Kidney (tissue), 14 donors: ENCODE data around the gene ECM1. TPM values are rescaled to one million over a fixed set of nuclear protein-coding genes. Genes with fewer than 3 reads are reported as not detected.

ENCODE experiments used
- DNase-seq, 5 donors: peaks; one replicate each; pipeline ENCODE4 v3.0.0-alpha.2; 2013 to 2020
- FAIRE-seq: peaks from 2 replicates; lab custom pipeline; 2012; peaks lifted over from hg19 to GRCh38; lab: Jason Lieb, UNC
- H3K27ac ChIP-seq, 2 donors: one replicate each; pipeline ENCODE4 v1.7.0; 2013; ENCODE audit warnings: low read depth in 2 of 2, low read length in 2 of 2, inconsistent platforms in 1 of 2
- H3K27me3 ChIP-seq: one replicate; pipeline ENCODE4 v1.7.1; 2013; ENCODE audit warnings: low read length, inconsistent platforms; ENCODE audit not compliant: control insufficient read depth, insufficient read depth
- H3K36me3 ChIP-seq, 3 donors: one replicate each; pipeline versions ENCODE4 v1.7.0 to v1.7.1; 2013; ENCODE audit warnings: low read length in 3 of 3, control low read depth in 1 of 3, inconsistent platforms in 1 of 3; ENCODE audit not compliant: insufficient read depth in 3 of 3, control insufficient read depth in 2 of 3
- H3K4me1 ChIP-seq, 3 donors: one replicate each; pipeline versions ENCODE4 v1.7.0 to v1.7.1; 2013; ENCODE audit warnings: low read length in 3 of 3, inconsistent platforms in 1 of 3, low read depth in 1 of 3; ENCODE audit not compliant: control insufficient read depth in 2 of 3, insufficient read depth in 2 of 3
- H3K4me3 ChIP-seq, 3 donors: one replicate each; pipeline versions ENCODE4 v1.7.0 to v1.8.1; 2013; ENCODE audit warnings: low read length in 3 of 3, control low read depth in 1 of 3, inconsistent platforms in 1 of 3
- H3K9ac ChIP-seq, 3 donors: one replicate each; pipeline versions ENCODE4 v1.7.0 to v1.7.1; 2013; ENCODE audit warnings: low read length in 3 of 3, control low read depth in 1 of 3, inconsistent platforms in 1 of 3
- H3K9me3 ChIP-seq, 3 donors: one replicate each; pipeline versions ENCODE4 v1.7.0 to v1.7.1; 2013; ENCODE audit warnings: low read length in 3 of 3, control low read depth in 1 of 3, inconsistent platforms in 1 of 3; ENCODE audit not compliant: control insufficient read depth in 2 of 3, insufficient read depth in 1 of 3
- CTCF ChIP-seq: IDR thresholded peaks from 3 replicates; pipeline ENCODE4 v1.5.1; 2012; ENCODE audit warnings: mild to moderate bottlenecking, moderate library complexity, borderline replicate concordance; ENCODE audit not compliant: insufficient read depth; ENCODE audit errors: extremely low read depth
- intact Hi-C: fragments of 100-400 bp; cut with DNase I; formaldehyde crosslinking; loops from one replicate; pipeline ENCODE4 v1.11.1; 2022
- polyA plus RNA-seq: library from polyadenylated mRNA; stranded (reverse); fragments of 350-450 nt; fragmentation: Illumina TruSeq; extraction: RNeasy Lipid Tissue Mini Kit (QIAGEN cat#74804); gene quantifications from one replicate; pipeline ENCODE4 v1.2.3, GENCODE V29; 2014; ENCODE audit warnings: low read depth, low replicate concordance; ENCODE audit not compliant: insufficient read depth
- total RNA-seq: library from RNA; stranded (reverse); fragmentation: NEBNext Ultra II Directional; extraction: Animal tissue kit (Norgen Biotek cat#: 25700); gene quantifications from one replicate; pipeline ENCODE4 v1.2.1, GENCODE V29; 2021
- donor health status: control.
- donor health status: control.
- donor health status: control.
- donor health status: control.
- donor health status: control.
- donor health status: DM: yes; HTN: yes; CAD: no.
- donor health status: Normal renal cell carcinoma (clear cell type).

ECM1 gene
- total and polyA plus RNA-seq, 2 donors from 2014 or later = 9.2 to 36.4 TPM

DNA sequence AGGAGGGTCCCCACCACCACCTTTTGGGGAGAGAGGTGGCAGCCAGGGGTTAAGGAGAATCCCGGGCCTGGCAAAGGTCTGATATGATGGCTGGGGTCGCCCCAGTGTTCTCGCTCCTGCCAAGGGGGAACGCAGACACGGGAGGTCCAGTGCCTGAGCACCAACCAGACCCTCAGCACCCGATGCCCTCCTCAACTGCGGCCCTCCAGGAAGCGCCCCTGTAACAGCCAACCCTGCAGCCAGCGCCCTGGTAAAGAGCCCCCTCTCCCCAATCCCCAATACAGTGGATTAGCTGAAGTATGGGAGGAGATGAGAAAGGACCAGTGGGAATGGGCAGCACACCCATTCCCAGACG is 51.7 kb downstream of the ECM1 start:
- Histone ChIP-seq H3K36me3 (peaks cover 4 to 5% (median 4%) of the 10 kb centered on the region in 3 donors), H3K4me3 (no peak overlapping the region), H3K27ac (no peak overlapping the region), H3K27me3 (no peaks in the 10 kb centered on the region), H3K4me1 (peaks cover 3 to 39% (median 37%) of the 10 kb centered on the region in 3 donors), H3K9ac (peak overlapping the region in 2 of 3 donors; percentile 75 to 99), H3K9me3 (no peaks in the 10 kb centered on the region)
- TF ChIP-seq CTCF = no peak
- DNase-seq (no peak), FAIRE-seq (no peak)
- intact Hi-C loops = no loop called here

- Histone ChIP-seq H3K4me1 (peaks cover 3 to 43% (median 41%) of the 10 kb centered on the region in 3 donors), H3K36me3 (peaks cover 4 to 5% (median 4%) of the 10 kb centered on the region in 3 donors), H3K9ac (peak overlapping the region in 2 of 3 donors; percentile 75 to 99), H3K4me3 (peak overlapping the region in 2 of 3 donors; percentile 74 to 85), H3K9me3 (no peaks in the 10 kb centered on the region), H3K27me3 (no peaks in the 10 kb centered on the region), H3K27ac (peak overlapping the region; percentile 100)
- TF ChIP-seq CTCF = peak; percentile 90
- FAIRE-seq (no peak), DNase-seq (peak; percentile 77 to 89 (median 84))
- intact Hi-C loops = no loop called here
These were observed 52.1 kb downstream of the ECM1 start for GRCh38 chr1:150560011-150560438.

DNA sequence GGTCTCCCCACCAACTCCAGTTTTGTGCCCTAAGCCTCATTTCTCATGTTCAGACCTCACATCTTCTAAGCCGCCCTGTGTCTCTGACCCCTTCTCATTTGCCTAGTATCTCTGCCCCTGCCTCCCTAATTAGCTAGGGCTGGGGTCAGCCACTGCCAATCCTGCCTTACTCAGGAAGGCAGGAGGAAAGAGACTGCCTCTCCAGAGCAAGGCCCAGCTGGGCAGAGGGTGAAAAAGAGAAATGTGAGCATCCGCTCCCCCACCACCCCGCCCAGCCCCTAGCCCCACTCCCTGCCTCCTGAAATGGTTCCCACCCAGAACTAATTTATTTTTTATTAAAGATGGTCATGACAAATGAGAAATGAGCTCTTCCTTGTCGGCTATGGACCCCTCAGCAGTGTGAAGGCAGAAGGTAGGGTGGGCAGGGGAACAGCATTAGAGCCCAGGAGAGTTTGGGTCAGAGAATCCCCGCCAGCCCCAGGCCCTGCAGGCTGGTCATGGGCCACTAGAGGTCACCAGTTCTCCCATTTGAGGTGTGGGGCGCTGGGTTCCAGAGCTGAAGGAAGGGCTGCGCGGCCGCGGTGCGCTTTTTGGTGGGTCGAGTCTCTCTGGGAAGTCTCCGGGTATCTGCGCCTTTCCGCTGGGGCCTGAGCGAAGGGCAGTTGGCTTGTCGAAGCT is 52.8 kb downstream of the ECM1 start:
- H3K4me1 ChIP-seq = peaks cover 3 to 42% (median 41%) of the 10 kb centered on the region in 3 donors
- H3K9me3 ChIP-seq = no peaks in the 10 kb centered on the region
- FAIRE-seq = no peak
- no peaks in the 10 kb centered on the region for H3K27me3 ChIP-seq
- H3K27ac ChIP-seq = peak overlapping the region; percentile 100
- H3K9ac ChIP-seq = peak overlapping the region; percentile 66 to 99 (median 84)
- DNase-seq = peak; percentile 91 to 95 (median 94)
- intact Hi-C loops = no loop called here
- TF ChIP-seq CTCF = peak; percentile 73
- H3K36me3 ChIP-seq = peaks cover under 1 to 1% (median under 1%) of the 10 kb centered on the region in 3 donors
- peak overlapping the region; percentile 63 to 85 (median 74) for H3K4me3 ChIP-seq
